IMR-90 (cell line): ENCODE data around the gene GPATCH2L. TPM values are rescaled to one million over a fixed set of nuclear protein-coding genes. Genes with fewer than 3 reads are reported as not detected.

Experiments used
- ATAC-seq: fragments of 200-7000 bp; cut with Tn5 transposase; 2 replicates; pipeline ENCODE4 v1.9.1; 2020; ENCODE audit warnings: low read depth, mild to moderate bottlenecking, moderate library complexity
- BruUV-seq: library from RNA; stranded (reverse); fragments of 400-500 nt; replicated peaks from 2 replicates; lab custom pipeline; 2021; lab: Mats Ljungman, UMichigan
- CTCF ChIA-PET: fragments of 300-600 bp; formaldehyde crosslinking; extraction: SDS; loops from one replicate; lab custom pipeline; 2021; ENCODE audit warnings: antibody characterized with exemption; lab: Yijun Ruan, JAX
- POLR2A ChIA-PET: fragments of 300-600 bp; sonication (Branson Sonifier 250); formaldehyde crosslinking; loops from one replicate; lab custom pipeline; 2022; ENCODE audit warnings: antibody characterized with exemption; ENCODE audit not compliant: unreplicated experiment; lab: Charles Lee
- DNase-seq: peaks from one replicate; pipeline ENCODE4 v3.0.0; 2013
- H2AFZ ChIP-seq: replicated peaks from 2 replicates; pipeline ENCODE3; 2013; ENCODE audit warnings: low read length, mild to moderate bottlenecking; ENCODE audit not compliant: poor library complexity
- H2AK5ac ChIP-seq: 2 replicates; pipeline ENCODE4 v1.6.1; 2013; ENCODE audit warnings: low read depth, low read length, inconsistent platforms
- H2AK9ac ChIP-seq: replicated peaks from 2 replicates; pipeline ENCODE3; 2013; ENCODE audit warnings: mild to moderate bottlenecking, low read depth, low read length, moderate library complexity; ENCODE audit not compliant: poor library complexity
- H2BK120ac ChIP-seq: 2 replicates; pipeline ENCODE4 v1.6.1; 2013; ENCODE audit warnings: low read depth, low read length, inconsistent platforms
- H2BK15ac ChIP-seq: 3 replicates; pipeline ENCODE4 v1.6.1; 2013; ENCODE audit warnings: low read depth, low read length, inconsistent platforms
- H2BK20ac ChIP-seq: 2 replicates; pipeline ENCODE4 v1.6.1; 2013; ENCODE audit warnings: low read depth, mild to moderate bottlenecking, inconsistent platforms, low read length, moderate library complexity
- H2BK5ac ChIP-seq: 2 replicates; pipeline ENCODE4 v1.6.1; 2013; ENCODE audit warnings: mild to moderate bottlenecking, low read depth, low read length, inconsistent platforms; ENCODE audit not compliant: poor library complexity, severe bottlenecking
- H3K14ac ChIP-seq: replicated peaks from 2 replicates; pipeline ENCODE4 v1.6.1; 2013; ENCODE audit warnings: low read depth, low read length, inconsistent platforms
- H3K18ac ChIP-seq: 2 replicates; pipeline ENCODE4 v1.6.1; 2013; ENCODE audit warnings: low read depth, low read length, control low read depth
- H3K23ac ChIP-seq: 2 replicates; pipeline ENCODE4 v1.6.1; 2013; ENCODE audit warnings: low read depth, low read length, inconsistent platforms
- H3K27ac ChIP-seq: 2 replicates; pipeline ENCODE4 v1.5.1; 2013; ENCODE audit warnings: mild to moderate bottlenecking, control low read depth, low read length; ENCODE audit not compliant: insufficient read depth
- H3K27me3 ChIP-seq: 2 replicates; pipeline ENCODE4 v1.6.1; 2013; ENCODE audit warnings: low read length; ENCODE audit not compliant: control insufficient read depth, insufficient read depth
- H3K36me3 ChIP-seq: 2 replicates; pipeline ENCODE4 v1.6.1; 2013; ENCODE audit warnings: low read length, mixed read lengths; ENCODE audit not compliant: control insufficient read depth, insufficient read depth
- H3K4ac ChIP-seq: 2 replicates; pipeline ENCODE4 v1.6.1; 2013; ENCODE audit warnings: low read depth, low read length, inconsistent platforms
- H3K4me1 ChIP-seq: 2 replicates; pipeline ENCODE4 v1.6.1; 2013; ENCODE audit warnings: low read length, mixed read lengths; ENCODE audit not compliant: control insufficient read depth, insufficient read depth
- H3K4me2 ChIP-seq: 2 replicates; pipeline ENCODE4 v1.6.1; 2013; ENCODE audit warnings: low read depth, mild to moderate bottlenecking, control low read depth, low read length, moderate library complexity
- H3K4me3 ChIP-seq: 2 replicates; pipeline ENCODE4 v1.5.1; 2013; ENCODE audit warnings: low read depth, mild to moderate bottlenecking, control low read depth, low read length, moderate library complexity; ENCODE audit not compliant: insufficient read depth
- H3K56ac ChIP-seq: 2 replicates; pipeline ENCODE4 v1.6.1; 2013; ENCODE audit warnings: low read length, inconsistent platforms; ENCODE audit not compliant: insufficient read depth; ENCODE audit errors: extremely low read depth
- H3K79me1 ChIP-seq, 2 experiments: 2 replicates each; pipeline ENCODE4 v1.6.1; 2013; ENCODE audit warnings: low read length in 2 of 2, inconsistent platforms in 1 of 2, low read depth in 1 of 2
- H3K9ac ChIP-seq: 2 replicates; pipeline ENCODE4 v1.6.1; 2013; ENCODE audit warnings: low read depth, low read length, control low read depth
- H3K9me1 ChIP-seq: 2 replicates; pipeline ENCODE4 v1.6.1; 2013; ENCODE audit warnings: low read length, inconsistent platforms; ENCODE audit not compliant: insufficient read depth
- H3K9me3 ChIP-seq: 2 replicates; pipeline ENCODE4 v1.6.1; 2013; ENCODE audit warnings: low read length; ENCODE audit not compliant: control insufficient read depth, insufficient read depth
- H4K20me1 ChIP-seq: 2 replicates; pipeline ENCODE4 v1.6.1; 2013; ENCODE audit warnings: low read length, inconsistent platforms; ENCODE audit not compliant: insufficient read depth
- H4K5ac ChIP-seq: 2 replicates; pipeline ENCODE4 v1.6.1; 2013; ENCODE audit warnings: mild to moderate bottlenecking, low read depth, low read length, control low read depth
- H4K8ac ChIP-seq, 2 experiments: 2 replicates each; pipeline ENCODE4 v1.6.1; 2013; ENCODE audit warnings: low read depth in 2 of 2, low read length in 2 of 2, control low read depth in 1 of 2, inconsistent platforms in 1 of 2
- H4K91ac ChIP-seq: 2 replicates; pipeline ENCODE4 v1.6.1; 2013; ENCODE audit warnings: low read depth, low read length, inconsistent platforms; ENCODE audit not compliant: insufficient read depth
- CEBPB ChIP-seq: IDR thresholded peaks from 2 replicates; pipeline ENCODE4 v1.6.1; 2012; ENCODE audit warnings: low read depth, low read length, improper control_type of control experiment
- FOS ChIP-seq: fragments of 150-350 bp; IDR thresholded peaks from 2 replicates; pipeline ENCODE4 v1.6.1; 2016; ENCODE audit warnings: low read depth, low read length
- WGBS, 2 experiments: methylation state at CpG; one replicate each; pipeline versions ENCODE4 v1.1.5 to v1.1.7; 2013; ENCODE audit warnings: missing lambda C conversion rate in 2 of 2; ENCODE audit not compliant: insufficient read length in 1 of 2; ENCODE audit errors: extremely low coverage in 2 of 2; 5-methylcytosine and 5-hydroxymethylcytosine counted together
- dilution Hi-C: fragments of 300-500 bp; cut with HindIII; formaldehyde crosslinking; loops from one replicate; pipeline ENCODE4 v1.14.3; 2018; ENCODE audit warnings: low sequenced_read_pairs; ENCODE audit not compliant: unreplicated experiment
- in situ Hi-C: fragments of 300-500 bp; cut with MboI; formaldehyde crosslinking; loops from 3 replicates; pipeline ENCODE4 v1.14.3; 2019; ENCODE audit warnings: low sequenced_read_pairs, inconsistent platforms, mixed read lengths
- intact Hi-C: fragments of 100-400 bp; cut with micrococcal nuclease; formaldehyde crosslinking; loops from 2 replicates; pipeline ENCODE4 v1.10.0; 2022
- polyA plus RNA-seq, 3 experiments: library from polyadenylated mRNA; depleted of rRNA; stranded (reverse); fragments of >200 nt; gene quantifications; 2 replicates each; pipeline ENCODE4 v1.2.3, GENCODE V29; 2012; ENCODE audit warnings: low replicate concordance in 1 of 3
- total RNA-seq: library from RNA; depleted of rRNA; stranded (reverse); fragments of >200 nt; gene quantifications from 2 replicates; pipeline ENCODE4 v1.2.3, GENCODE V29; 2012

Gene GPATCH2L
- total and polyA plus RNA-seq, 2 of the 4 experiments (the other 2 are of a cell fraction): 15.6 to 51.4 TPM

DNA sequence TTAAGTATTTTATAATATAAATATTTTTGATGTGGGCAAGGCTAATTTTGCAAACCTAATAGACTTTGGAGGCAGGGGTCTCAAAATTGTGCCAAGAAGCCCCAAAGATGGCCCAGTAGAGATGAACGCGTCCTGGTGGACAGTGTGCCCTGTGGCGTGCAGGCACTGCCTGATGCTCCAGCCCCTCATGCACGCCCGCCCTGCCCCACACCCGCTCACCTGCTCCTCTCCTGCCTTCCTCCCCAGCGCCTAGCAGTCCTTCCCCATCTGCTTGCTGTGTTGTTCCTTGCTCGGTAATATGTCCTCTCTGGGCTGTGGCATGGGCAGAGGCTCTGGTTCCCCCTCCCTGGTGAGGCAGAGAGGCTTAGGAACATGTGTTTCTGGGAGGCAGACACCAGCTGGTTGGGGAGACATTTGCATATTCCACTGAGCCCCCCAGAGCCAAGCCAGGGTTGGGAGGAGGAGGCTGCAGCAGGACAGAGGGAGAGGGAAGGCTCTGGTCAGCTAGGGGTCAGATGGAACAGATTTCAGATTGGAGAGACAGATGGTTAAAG, 46.8 kb upstream of the GPATCH2L start:
- H3K27me3 ChIP-seq: peaks cover 8% of the 10 kb centered on the region; the same call in 1 of the 2 replicates
- in situ Hi-C loops: no loop called here
- no peak overlapping the region for H2AK5ac ChIP-seq
- H3K79me1 ChIP-seq: no peaks in the 10 kb centered on the region
- intact Hi-C loops: no loop called here
- no peak overlapping the region for H2BK15ac ChIP-seq
- H2BK20ac ChIP-seq: no peak overlapping the region
- no peaks in the 10 kb centered on the region for H3K36me3 ChIP-seq
- no peak overlapping the region for H3K9ac ChIP-seq
- DNase-seq: no peak
- ChIA-PET CTCF (no interaction called here), POLR2A (no interaction called here)
- no peak overlapping the region for H2AK9ac ChIP-seq
- 80% methylated on average over 1 of the region's 8 CpGs; no CpG with 5 or more reads in 1 of the 2 experiments for WGBS, 2 experiments
- ATAC-seq: no peak
- no peak for TF ChIP-seq FOS
- no peak for TF ChIP-seq CEBPB
- H3K4ac ChIP-seq: no peak overlapping the region
- H3K56ac ChIP-seq: no peak overlapping the region
- no peaks in the 10 kb centered on the region for H3K4me1 ChIP-seq
- no peak overlapping the region for H2BK5ac ChIP-seq
- no peaks in the 10 kb centered on the region for H4K20me1 ChIP-seq
- H3K4me2 ChIP-seq: no peak overlapping the region
- dilution Hi-C loops: no loop called here
- no peaks in the 10 kb centered on the region for H3K9me1 ChIP-seq
- H2AFZ ChIP-seq: no peak overlapping the region
- no peak overlapping the region for H4K5ac ChIP-seq
- no peaks in the 10 kb centered on the region for H3K9me3 ChIP-seq
- no peak overlapping the region for H4K91ac ChIP-seq
- no peak overlapping the region for H3K23ac ChIP-seq
- H3K4me3 ChIP-seq: no peak overlapping the region
- no peak overlapping the region for H3K18ac ChIP-seq
- H2BK120ac ChIP-seq: no peak overlapping the region
- no TSS peak for BruUV-seq
- H3K14ac ChIP-seq: no peak overlapping the region
- H3K27ac ChIP-seq: no peak overlapping the region
- H4K8ac ChIP-seq: no peak overlapping the region
